Measurements from ENCODE around the gene CCSER1.

DNA sequence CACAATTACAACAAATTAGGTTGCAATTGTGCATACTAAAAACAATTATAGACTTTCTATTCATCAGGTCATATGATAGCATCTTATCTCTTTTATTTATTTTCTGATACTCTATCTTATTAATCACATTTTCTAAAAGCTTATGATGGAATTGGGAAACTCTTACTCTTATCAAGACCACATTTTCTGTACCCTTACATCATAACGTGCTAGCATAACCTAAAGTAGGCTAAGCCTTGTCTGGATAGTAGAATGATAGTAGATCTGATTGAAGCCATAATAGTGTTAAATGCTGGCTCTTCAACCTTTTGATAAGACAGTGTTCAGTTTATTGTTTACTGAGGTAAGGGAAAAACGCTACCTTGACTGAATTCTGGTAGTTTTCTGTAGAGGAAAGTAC lies 294.0 kb downstream of the CCSER1 start:
- TF ChIP-seq EZH2phosphoT487 (IDR thresholded peaks at IDR 0.05; ENCODE audit: borderline replicate concordance): no peak
- TF ChIP-seq, protein P1, sequence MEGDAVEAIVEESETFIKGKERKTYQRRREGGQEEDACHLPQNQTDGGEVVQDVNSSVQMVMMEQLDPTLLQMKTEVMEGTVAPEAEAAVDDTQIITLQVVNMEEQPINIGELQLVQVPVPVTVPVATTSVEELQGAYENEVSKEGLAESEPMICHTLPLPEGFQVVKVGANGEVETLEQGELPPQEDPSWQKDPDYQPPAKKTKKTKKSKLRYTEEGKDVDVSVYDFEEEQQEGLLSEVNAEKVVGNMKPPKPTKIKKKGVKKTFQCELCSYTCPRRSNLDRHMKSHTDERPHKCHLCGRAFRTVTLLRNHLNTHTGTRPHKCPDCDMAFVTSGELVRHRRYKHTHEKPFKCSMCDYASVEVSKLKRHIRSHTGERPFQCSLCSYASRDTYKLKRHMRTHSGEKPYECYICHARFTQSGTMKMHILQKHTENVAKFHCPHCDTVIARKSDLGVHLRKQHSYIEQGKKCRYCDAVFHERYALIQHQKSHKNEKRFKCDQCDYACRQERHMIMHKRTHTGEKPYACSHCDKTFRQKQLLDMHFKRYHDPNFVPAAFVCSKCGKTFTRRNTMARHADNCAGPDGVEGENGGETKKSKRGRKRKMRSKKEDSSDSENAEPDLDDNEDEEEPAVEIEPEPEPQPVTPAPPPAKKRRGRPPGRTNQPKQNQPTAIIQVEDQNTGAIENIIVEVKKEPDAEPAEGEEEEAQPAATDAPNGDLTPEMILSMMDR (conservative IDR thresholded peaks at IDR 0.05; ENCODE audit: low read length): no peak

Measured in Loucy (cell line).